HL-60 (cell line): ENCODE results near the gene ASXL1.
A peak's percentile ranks its signal among the peaks of the same experiment; 100 is the strongest.
"Not testable (repeated sequence)": the region's sequence is repeated elsewhere in the genome, so short reads cannot be mapped to it uniquely, and the experiment has no call there.

Experiments
- DNase-seq, 2 experiments: peaks; one replicate each; pipeline ENCODE4 v3.0.0-alpha.2; 2010 to 2020; ENCODE audit warnings: low read depth in 1 of 2, low spot score in 1 of 2
- H3K27ac ChIP-seq: fragments of 250-450 bp; sonication (Bioruptor Pico); replicated peaks from 2 replicates; pipeline ENCODE4 v1.5.1; 2020; ENCODE audit warnings: mild to moderate bottlenecking, moderate library complexity
- H3K27me3 ChIP-seq: fragments of 250-450 bp; sonication (Bioruptor Pico); 2 replicates; pipeline ENCODE4 v1.5.1; 2021; ENCODE audit warnings: mild to moderate bottlenecking, moderate library complexity; ENCODE audit not compliant: insufficient read depth, poor library complexity, severe bottlenecking
- H3K4me3 ChIP-seq: replicated peaks from 2 replicates; pipeline ENCODE4 v1.5.1; 2011; ENCODE audit warnings: mild to moderate bottlenecking, control low read depth, low read length; ENCODE audit not compliant: insufficient read depth
- GABPA ChIP-seq: IDR thresholded peaks from 2 replicates; pipeline ENCODE4 v1.6.1; 2012; ENCODE audit warnings: low read depth
- POLR2AphosphoS5 ChIP-seq: IDR thresholded peaks from 2 replicates; pipeline ENCODE4 v1.6.1; 2012; ENCODE audit warnings: low read depth
- SPI1 ChIP-seq: IDR thresholded peaks from 2 replicates; pipeline ENCODE4 v1.6.1; 2012; ENCODE audit warnings: low read depth, mild to moderate bottlenecking, borderline replicate concordance
- TF ChIP-seq, protein P1 (sequence below): IDR thresholded peaks from one replicate; pipeline ENCODE4 v1.5.1; 2011; ENCODE audit warnings: low read length, control low read depth, inconsistent platforms; ENCODE audit not compliant: insufficient read depth
- TF ChIP-seq, protein P2 (sequence below): IDR thresholded peaks from 2 replicates; pipeline ENCODE4 v1.6.1; 2012; ENCODE audit warnings: low read depth; ENCODE audit not compliant: insufficient replicate concordance

The ASXL1 gene

DNA sequence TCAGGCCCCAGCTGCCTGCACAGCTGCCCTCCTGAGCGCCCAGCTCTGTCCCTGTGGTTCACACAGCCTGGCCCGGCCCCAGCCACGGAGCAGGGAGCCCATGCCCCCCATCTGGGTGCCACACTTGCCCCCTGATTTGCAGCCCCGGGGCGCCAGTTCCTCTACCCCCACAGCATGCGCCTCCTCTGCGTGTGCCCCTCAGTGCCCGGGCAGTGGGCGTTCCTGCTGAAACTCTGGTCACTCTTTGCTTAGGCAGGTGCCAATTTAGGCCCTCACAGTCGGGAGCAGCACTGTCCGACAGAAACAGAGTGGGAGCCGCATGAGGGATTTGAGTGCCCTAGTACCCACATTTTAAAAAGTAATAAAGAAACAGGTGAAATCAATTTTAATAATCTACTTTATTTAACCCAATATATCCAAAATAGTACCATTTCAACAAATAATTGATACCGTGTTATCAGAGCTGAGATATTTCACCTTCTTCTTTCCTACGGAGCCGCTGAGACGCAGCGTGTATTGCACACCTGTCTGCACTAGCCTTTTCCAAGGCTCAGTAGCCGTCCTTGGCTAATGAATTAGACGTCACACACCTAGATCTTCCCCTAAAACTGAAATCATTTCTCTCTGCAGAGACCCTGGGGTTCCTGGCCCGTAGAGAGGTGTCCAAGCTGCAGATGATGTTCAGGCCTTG, 106.4 kb downstream of the ASXL1 start:
- TF ChIP-seq GABPA (no peak), POLR2AphosphoS5 (no peak), SPI1 (no peak)
- TF ChIP-seq, protein P1, sequence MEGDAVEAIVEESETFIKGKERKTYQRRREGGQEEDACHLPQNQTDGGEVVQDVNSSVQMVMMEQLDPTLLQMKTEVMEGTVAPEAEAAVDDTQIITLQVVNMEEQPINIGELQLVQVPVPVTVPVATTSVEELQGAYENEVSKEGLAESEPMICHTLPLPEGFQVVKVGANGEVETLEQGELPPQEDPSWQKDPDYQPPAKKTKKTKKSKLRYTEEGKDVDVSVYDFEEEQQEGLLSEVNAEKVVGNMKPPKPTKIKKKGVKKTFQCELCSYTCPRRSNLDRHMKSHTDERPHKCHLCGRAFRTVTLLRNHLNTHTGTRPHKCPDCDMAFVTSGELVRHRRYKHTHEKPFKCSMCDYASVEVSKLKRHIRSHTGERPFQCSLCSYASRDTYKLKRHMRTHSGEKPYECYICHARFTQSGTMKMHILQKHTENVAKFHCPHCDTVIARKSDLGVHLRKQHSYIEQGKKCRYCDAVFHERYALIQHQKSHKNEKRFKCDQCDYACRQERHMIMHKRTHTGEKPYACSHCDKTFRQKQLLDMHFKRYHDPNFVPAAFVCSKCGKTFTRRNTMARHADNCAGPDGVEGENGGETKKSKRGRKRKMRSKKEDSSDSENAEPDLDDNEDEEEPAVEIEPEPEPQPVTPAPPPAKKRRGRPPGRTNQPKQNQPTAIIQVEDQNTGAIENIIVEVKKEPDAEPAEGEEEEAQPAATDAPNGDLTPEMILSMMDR = no peak
- TF ChIP-seq, protein P2, sequence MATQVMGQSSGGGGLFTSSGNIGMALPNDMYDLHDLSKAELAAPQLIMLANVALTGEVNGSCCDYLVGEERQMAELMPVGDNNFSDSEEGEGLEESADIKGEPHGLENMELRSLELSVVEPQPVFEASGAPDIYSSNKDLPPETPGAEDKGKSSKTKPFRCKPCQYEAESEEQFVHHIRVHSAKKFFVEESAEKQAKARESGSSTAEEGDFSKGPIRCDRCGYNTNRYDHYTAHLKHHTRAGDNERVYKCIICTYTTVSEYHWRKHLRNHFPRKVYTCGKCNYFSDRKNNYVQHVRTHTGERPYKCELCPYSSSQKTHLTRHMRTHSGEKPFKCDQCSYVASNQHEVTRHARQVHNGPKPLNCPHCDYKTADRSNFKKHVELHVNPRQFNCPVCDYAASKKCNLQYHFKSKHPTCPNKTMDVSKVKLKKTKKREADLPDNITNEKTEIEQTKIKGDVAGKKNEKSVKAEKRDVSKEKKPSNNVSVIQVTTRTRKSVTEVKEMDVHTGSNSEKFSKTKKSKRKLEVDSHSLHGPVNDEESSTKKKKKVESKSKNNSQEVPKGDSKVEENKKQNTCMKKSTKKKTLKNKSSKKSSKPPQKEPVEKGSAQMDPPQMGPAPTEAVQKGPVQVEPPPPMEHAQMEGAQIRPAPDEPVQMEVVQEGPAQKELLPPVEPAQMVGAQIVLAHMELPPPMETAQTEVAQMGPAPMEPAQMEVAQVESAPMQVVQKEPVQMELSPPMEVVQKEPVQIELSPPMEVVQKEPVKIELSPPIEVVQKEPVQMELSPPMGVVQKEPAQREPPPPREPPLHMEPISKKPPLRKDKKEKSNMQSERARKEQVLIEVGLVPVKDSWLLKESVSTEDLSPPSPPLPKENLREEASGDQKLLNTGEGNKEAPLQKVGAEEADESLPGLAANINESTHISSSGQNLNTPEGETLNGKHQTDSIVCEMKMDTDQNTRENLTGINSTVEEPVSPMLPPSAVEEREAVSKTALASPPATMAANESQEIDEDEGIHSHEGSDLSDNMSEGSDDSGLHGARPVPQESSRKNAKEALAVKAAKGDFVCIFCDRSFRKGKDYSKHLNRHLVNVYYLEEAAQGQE = no peak
- Histone ChIP-seq H3K27ac (no peak overlapping the region), H3K27me3 (no peaks in the 10 kb centered on the region), H3K4me3 (no peak overlapping the region)
- DNase-seq = no peak

DNA sequence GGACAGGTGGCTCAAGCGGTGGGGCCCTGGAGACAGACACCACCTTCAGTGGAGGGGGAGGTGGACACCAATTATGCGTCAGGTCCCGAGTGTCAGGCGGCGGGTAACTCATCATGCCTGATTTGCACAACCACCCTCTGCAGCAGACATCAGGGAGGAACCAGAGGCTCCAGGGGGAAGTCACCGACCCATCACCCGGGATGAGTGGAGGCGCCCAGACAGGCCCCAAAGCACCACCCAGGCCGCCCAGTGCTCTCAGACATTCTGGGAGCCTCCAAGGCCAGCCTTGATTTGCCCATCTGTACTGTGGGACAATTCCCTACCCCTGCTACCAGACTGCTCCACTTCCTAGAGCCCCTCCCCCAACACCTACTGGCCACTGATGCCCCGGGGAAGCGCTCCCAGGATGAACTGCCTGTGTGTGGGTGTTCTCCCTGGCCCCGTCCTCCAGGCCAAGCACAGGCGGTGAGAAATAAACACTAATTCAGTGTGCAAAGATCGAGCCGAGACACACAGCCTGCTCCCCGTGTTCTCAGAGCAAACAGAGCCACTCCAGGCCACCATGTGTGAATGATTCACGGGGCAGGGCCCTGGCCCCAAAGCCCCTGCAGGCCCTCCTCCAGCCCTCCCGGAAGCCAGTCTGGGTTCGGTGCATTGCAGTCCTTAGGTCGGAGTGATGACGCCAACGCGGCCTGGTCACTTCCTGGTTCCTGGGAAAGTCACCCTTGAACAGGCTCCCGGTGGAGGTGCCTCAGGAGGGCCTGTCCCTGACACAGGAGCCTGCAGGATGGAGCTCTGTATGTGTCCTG, 107.2 kb downstream of the ASXL1 start:
- TF ChIP-seq SPI1 = no peak
- TF ChIP-seq POLR2AphosphoS5 = no peak
- TF ChIP-seq GABPA = no peak
- TF ChIP-seq, protein P1 = no peak
- TF ChIP-seq, protein P2 = no peak
- DNase-seq = peak in 1 of 2 experiments; percentile 40
- Histone ChIP-seq H3K4me3 (no peak overlapping the region), H3K27ac (no peak overlapping the region), H3K27me3 (no peaks in the 10 kb centered on the region)

DNA sequence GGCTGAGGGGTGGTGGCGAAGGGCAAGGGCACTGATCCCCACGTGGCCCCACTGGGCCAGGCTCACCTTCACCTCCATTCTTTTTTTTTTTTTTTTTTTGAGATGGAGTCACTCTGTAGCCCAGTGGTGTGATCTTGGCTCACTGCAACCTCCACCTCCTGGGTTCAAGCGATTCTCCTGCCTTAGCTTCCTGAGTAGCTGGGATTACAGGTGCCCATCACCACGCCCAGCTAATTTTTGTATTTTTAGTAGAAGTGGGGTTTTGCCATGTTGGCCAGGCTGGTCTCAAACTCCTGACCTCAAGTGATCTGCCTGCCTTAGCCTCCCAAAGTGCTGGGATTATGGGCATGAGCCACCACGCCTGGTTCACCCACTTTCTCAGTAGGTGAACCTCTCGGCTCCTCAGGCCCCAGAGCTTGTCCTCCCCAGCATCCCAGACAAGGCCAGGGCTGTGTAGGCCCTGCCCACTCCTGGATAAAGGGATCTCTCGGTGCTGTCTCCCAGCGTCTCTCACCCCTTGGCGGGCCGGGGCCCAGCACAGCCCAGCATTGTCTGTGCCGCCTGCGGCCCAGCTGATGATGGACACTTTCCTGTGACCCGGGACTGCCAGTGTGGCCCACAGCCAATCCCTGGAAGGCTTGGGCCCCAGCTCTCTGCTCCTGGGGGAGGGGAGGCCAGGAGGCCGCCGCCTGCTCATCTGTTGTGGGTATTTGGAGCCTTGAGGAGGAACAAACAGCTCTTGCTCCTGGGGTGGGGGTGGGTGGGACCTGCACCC, 108.0 kb downstream of the ASXL1 start:
- DNase-seq, H3K27me3 ChIP-seq, H3K4me3 ChIP-seq, H3K27ac ChIP-seq: not testable (repeated sequence)
